Osteocyte (in vitro differentiated cells): ENCODE data around the gene TCHH. TPM values are rescaled to one million over a fixed set of nuclear protein-coding genes. Genes with fewer than 3 reads are reported as not detected.
"Not testable (repeated sequence)": the region's sequence is repeated elsewhere in the genome, so short reads cannot be mapped to it uniquely, and the experiment has no call there.

Experiments
- DNase-seq: peaks from one replicate; pipeline ENCODE4 v3.0.0; 2021; ENCODE audit warnings: mixed read lengths; ENCODE audit not compliant: unreplicated experiment; ENCODE audit errors: extremely low spot score
- H3K27ac Mint-ChIP-seq: one replicate; pipeline ENCODE4 v1.8.0; 2021; ENCODE audit warnings: mild to moderate bottlenecking, mixed read lengths; ENCODE audit not compliant: unreplicated experiment
- H3K27me3 Mint-ChIP-seq: one replicate; pipeline ENCODE4 v1.8.0; 2021; ENCODE audit warnings: mixed read lengths; ENCODE audit not compliant: unreplicated experiment
- H3K36me3 Mint-ChIP-seq: one replicate; pipeline ENCODE4 v1.8.0; 2021; ENCODE audit warnings: mixed read lengths; ENCODE audit not compliant: unreplicated experiment
- H3K4me1 Mint-ChIP-seq: one replicate; pipeline ENCODE4 v1.8.0; 2021; ENCODE audit warnings: mixed read lengths; ENCODE audit not compliant: unreplicated experiment
- H3K4me3 Mint-ChIP-seq: one replicate; pipeline ENCODE4 v1.8.0; 2021; ENCODE audit warnings: mild to moderate bottlenecking, moderate library complexity, mixed read lengths; ENCODE audit not compliant: unreplicated experiment
- H3K9me3 Mint-ChIP-seq: one replicate; pipeline ENCODE4 v1.8.0; 2021; ENCODE audit warnings: mixed read lengths; ENCODE audit not compliant: unreplicated experiment
- total RNA-seq: library from RNA; stranded (reverse); gene quantifications from 2 replicates; pipeline ENCODE4 v1.2.1, GENCODE V29; 2021
- TF ChIP-seq, protein P1 (sequence below): fragments of 200-600 bp; sonication (generic); IDR thresholded peaks from 2 replicates; pipeline ENCODE4 v1.5.0; 2021; ENCODE audit warnings: antibody characterized with exemption, mild to moderate bottlenecking, moderate library complexity

The TCHH gene
- total RNA-seq, 1 donor from 2014 or later: 0.05 TPM

DNA sequence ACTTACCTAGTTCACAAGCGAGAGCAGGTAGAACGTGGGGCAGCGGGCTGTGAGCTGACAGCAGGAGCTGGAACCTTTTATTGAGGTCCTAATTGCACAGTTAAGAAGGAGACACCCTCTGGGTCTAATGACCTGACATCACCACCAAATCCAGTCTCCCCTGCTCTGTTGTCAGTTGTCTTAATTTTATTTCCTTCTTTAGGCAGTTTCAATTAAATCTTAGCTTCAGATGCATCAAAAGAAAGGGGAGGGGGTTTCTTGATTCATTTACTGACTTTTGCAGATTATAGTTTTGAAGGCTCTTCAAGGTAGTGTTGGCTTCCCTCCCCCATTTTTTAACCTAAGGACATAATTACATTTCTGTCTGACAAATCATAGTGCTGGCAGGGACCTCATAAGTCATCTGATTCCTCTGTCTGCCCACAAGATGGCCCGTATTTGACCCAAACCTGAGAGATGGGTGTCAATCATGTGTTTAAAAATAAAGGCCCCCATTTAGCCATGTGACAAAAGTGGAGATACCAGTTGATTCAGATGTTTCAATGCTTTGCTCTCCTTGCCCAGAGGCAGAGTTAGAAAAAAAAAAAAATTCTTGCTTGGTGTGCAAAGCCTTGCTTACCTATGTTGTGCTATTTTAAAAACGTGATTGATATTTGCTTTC lies 26.1 kb downstream of the TCHH start, which contains the start of gene TCHHL1:
TCHHL1 (minus strand) TSS at position 51 of the 661 bp plus-strand sequence. CDS start 921 bp downstream, outside the sequence.
- TF ChIP-seq, protein P1, sequence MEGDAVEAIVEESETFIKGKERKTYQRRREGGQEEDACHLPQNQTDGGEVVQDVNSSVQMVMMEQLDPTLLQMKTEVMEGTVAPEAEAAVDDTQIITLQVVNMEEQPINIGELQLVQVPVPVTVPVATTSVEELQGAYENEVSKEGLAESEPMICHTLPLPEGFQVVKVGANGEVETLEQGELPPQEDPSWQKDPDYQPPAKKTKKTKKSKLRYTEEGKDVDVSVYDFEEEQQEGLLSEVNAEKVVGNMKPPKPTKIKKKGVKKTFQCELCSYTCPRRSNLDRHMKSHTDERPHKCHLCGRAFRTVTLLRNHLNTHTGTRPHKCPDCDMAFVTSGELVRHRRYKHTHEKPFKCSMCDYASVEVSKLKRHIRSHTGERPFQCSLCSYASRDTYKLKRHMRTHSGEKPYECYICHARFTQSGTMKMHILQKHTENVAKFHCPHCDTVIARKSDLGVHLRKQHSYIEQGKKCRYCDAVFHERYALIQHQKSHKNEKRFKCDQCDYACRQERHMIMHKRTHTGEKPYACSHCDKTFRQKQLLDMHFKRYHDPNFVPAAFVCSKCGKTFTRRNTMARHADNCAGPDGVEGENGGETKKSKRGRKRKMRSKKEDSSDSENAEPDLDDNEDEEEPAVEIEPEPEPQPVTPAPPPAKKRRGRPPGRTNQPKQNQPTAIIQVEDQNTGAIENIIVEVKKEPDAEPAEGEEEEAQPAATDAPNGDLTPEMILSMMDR: no peak
- Mint-ChIP-seq H3K27ac (no peak within 1 kb of the TSS), H3K9me3 (no peaks in the 10 kb centered on the region), H3K4me1 (no peaks in the 10 kb centered on the region), H3K36me3 (no peaks in the 10 kb centered on the region), H3K4me3 (no peak within 1 kb of the TSS), H3K27me3 (peaks cover 10% of the 10 kb centered on the region)
- no peak for DNase-seq

DNA sequence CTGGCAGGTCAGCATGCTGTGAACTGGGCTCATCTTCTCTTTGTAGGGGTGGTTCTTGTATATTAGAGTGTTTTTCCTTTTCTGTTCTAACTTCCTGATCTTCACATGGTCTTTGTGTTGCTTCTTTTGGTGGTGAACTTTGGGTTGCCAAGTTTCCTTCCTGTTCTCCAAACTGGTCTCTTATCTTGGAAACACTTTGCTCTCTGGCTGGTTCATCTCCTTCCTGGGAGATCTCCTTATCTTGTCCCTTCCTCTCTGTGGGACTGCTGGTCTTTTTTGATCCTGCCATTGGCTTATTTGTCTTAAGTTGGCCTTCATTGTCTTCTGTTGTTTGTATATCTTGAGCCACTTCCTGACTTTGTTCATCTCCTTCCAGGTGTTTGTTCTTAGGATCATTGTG lies 28.5 kb downstream of the TCHH start:
- no peak overlapping the region for H3K27ac Mint-ChIP-seq
- H3K4me3 Mint-ChIP-seq: no peak overlapping the region
- peaks cover 17% of the 10 kb centered on the region for H3K27me3 Mint-ChIP-seq
- no peaks in the 10 kb centered on the region for H3K36me3 Mint-ChIP-seq
- H3K4me1 Mint-ChIP-seq: no peaks in the 10 kb centered on the region
- TF ChIP-seq, protein P1: no peak
- H3K9me3 Mint-ChIP-seq: no peaks in the 10 kb centered on the region
- no peak for DNase-seq

DNA sequence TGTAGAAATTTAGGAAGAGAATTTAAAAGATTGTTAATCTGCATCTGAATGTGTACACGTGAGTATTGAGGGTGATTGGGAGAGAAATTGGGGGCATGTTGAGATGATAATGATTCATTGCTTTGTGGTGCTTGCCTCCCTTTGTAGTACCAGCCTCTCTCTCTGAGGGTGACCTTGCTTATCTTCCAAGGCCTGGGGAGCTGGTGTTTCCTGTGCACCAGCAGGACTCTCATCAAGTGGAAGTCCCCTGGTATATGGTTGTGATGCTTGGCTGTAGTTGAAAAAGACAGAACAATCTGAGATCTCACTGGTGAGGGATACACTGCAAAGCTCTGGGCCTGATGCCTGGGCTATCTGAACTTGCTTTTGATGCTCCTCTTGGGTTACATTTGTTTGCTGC lies 30.4 kb downstream of the TCHH start:
- TF ChIP-seq, protein P1: no peak
- no peaks in the 10 kb centered on the region for H3K36me3 Mint-ChIP-seq
- no peaks in the 10 kb centered on the region for H3K9me3 Mint-ChIP-seq
- DNase-seq: no peak
- no peak overlapping the region for H3K4me3 Mint-ChIP-seq
- no peak overlapping the region for H3K27ac Mint-ChIP-seq
- H3K4me1 Mint-ChIP-seq: no peaks in the 10 kb centered on the region
- H3K27me3 Mint-ChIP-seq: peaks cover 14% of the 10 kb centered on the region

DNA sequence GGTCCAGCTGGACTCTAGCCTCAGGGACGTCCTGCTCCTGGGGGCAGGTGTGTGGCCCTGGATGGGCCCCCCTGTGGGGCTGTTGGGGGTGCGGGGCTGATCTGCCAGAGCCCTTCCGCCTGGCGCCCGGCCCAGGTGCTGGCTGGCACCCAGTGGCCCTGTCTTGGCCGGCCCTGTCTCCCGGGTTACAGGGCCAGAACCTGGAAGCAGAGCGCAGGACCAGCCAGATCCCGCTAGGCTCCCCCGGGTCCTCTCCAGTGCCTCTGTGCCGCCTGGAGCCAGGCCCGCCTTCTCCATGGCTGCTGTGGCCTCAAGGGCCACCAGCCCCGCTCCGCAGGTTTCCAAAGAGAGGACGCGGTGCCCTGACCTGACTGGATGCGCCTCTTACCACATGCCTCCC lies 34.2 kb downstream of the TCHH start:
- H3K4me3 Mint-ChIP-seq, H3K36me3 Mint-ChIP-seq, H3K4me1 Mint-ChIP-seq, H3K27ac Mint-ChIP-seq, DNase-seq, H3K9me3 Mint-ChIP-seq: not testable (repeated sequence)
- H3K27me3 Mint-ChIP-seq: peaks cover 12% of the 10 kb centered on the region

DNA sequence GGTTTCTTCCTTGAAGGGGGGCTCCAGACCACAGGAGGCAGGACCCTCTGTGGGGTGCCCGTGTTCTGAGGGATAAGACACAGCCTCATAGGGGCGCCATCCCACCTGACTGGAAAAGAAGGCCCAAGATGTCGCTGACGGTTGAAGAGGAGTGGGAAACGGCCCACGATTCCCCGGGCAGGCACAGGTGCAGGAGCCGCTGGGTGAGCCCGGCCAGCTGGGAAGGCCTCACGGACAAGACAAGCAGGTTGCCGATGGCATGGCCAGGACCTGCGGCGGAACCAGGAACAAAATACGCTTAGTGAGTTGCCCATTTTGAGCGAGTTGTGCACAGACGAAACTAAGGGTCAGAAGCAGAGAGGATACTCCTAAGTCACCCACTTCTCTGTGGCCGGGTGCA lies 34.8 kb downstream of the TCHH start:
- not testable (repeated sequence) for H3K27ac Mint-ChIP-seq, DNase-seq, H3K36me3 Mint-ChIP-seq, H3K4me1 Mint-ChIP-seq, H3K9me3 Mint-ChIP-seq, H3K4me3 Mint-ChIP-seq
- peaks cover 12% of the 10 kb centered on the region for H3K27me3 Mint-ChIP-seq

DNA sequence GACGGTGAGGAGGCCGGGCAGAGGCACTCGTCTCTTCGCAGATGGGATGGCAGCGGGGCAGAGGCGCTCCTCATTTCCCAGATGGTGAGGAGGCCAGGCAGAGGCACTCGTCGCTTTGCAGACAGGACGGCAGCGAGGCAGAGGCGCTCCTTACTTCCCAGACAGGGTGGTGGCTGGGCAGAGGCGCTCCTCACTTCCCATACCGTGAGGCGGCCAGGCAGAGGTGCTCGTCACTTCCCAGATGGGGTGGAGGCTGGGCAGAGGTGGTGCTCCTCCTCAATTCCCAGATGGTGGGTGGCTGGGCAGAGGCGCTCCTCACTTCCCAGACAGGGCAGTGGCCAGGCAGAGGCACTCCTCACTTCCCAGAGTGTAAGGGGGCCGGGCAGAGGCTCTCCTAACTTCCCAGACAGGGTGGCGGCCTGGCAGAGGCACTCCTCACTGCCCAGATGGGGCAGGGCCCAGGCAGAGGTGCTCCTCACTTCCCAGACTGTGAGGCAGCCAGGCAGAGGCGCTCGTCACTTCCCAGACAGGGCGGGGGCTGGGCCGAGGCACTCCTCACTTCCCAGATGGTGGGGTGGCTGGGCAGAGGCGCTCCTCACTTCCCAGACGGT lies 36.3 kb downstream of the TCHH start:
- no peaks in the 10 kb centered on the region for H3K9me3 Mint-ChIP-seq
- H3K36me3 Mint-ChIP-seq: no peaks in the 10 kb centered on the region
- no peak overlapping the region for H3K4me3 Mint-ChIP-seq
- H3K27me3 Mint-ChIP-seq: peaks cover 21% of the 10 kb centered on the region
- no peak for DNase-seq
- TF ChIP-seq, protein P1: no peak
- no peaks in the 10 kb centered on the region for H3K4me1 Mint-ChIP-seq
- H3K27ac Mint-ChIP-seq: no peak overlapping the region
